HCT116 (cell line): Measurements from ENCODE around the gene SENP1. TPM values are rescaled to one million over a fixed set of nuclear protein-coding genes. Genes with fewer than 3 reads are reported as not detected.

Source experiments
- ATAC-seq: fragments of 200-7000 bp; cut with Tn5 transposase; 2 replicates; pipeline ENCODE4 v1.9.1; 2020; ENCODE audit warnings: mild to moderate bottlenecking, moderate library complexity
- BruUV-seq: library from RNA; stranded (reverse); fragments of 400-500 nt; replicated peaks from 2 replicates; lab custom pipeline; 2021; lab: Mats Ljungman, UMichigan
- CTCF ChIA-PET: fragments of 300-600 bp; sonication (Branson Sonifier 250); formaldehyde crosslinking; loops from one replicate; lab custom pipeline; 2021; ENCODE audit warnings: antibody characterized with exemption; lab: Charles Lee
- POLR2A ChIA-PET: fragments of 300-600, 350-600 bp; sonication (Branson Sonifier 250); formaldehyde crosslinking; loops from one replicate; lab custom pipeline; 2021; ENCODE audit warnings: antibody characterized with exemption; lab: Charles Lee
- RAD21 ChIA-PET, 2 experiments: fragments of 300-600 bp; sonication (Branson Sonifier 250); formaldehyde crosslinking; loops; one replicate each; lab custom pipeline; 2023; ENCODE audit warnings: low total read pairs in 2 of 2; ENCODE audit not compliant: uncharacterized antibody in 2 of 2, unreplicated experiment in 2 of 2, low non-redundant PET in 1 of 2; lab: Charles Lee
- DNase-seq: peaks from one replicate; pipeline ENCODE4 v3.0.0-alpha.2; 2010; ENCODE audit warnings: low read depth, low spot score
- H2AFZ ChIP-seq: fragments of 200-600 bp; shearing (Covaris generic), sonication (generic); 2 replicates; pipeline ENCODE4 v1.6.1; 2017; ENCODE audit warnings: low read depth, mixed run types, mixed read lengths, antibody characterized with exemption, low read length; ENCODE audit not compliant: poor library complexity, severe bottlenecking
- H3K27ac ChIP-seq: 2 replicates; pipeline ENCODE4 v1.5.1; 2012; ENCODE audit warnings: low read depth, low read length
- H3K27me3 ChIP-seq: fragments of 200-600 bp; sonication (generic); 2 replicates; pipeline ENCODE4 v1.6.1; 2016; ENCODE audit warnings: mixed run types, low read length, mixed read lengths; ENCODE audit not compliant: insufficient read depth
- H3K36me3 ChIP-seq, 2 experiments: fragments of 200-500 bp in 1 of 2; fragments of 200-600 bp in 1 of 2; sonication (Bioruptor generic) in 1 of 2; sonication (generic) in 1 of 2; 2 replicates each; pipeline versions ENCODE4 v1.5.1 to v1.6.1; 2014 to 2016; ENCODE audit warnings: low read length in 2 of 2, inconsistent platforms in 1 of 2, mixed read lengths in 1 of 2, mixed run types in 1 of 2; ENCODE audit not compliant: insufficient read depth in 2 of 2, control insufficient read depth in 1 of 2
- H3K4me1 ChIP-seq, 2 experiments: fragments of 200-600 bp in 1 of 2; sonication (generic) in 1 of 2; 2 replicates each; pipeline versions ENCODE4 v1.5.1 to v1.6.1; 2012 to 2017; ENCODE audit warnings: low read length in 2 of 2, inconsistent platforms in 1 of 2, mild to moderate bottlenecking in 1 of 2, mixed read lengths in 1 of 2, mixed run types in 1 of 2, moderate library complexity in 1 of 2; ENCODE audit not compliant: insufficient read depth in 2 of 2, control insufficient read depth in 1 of 2
- H3K4me2 ChIP-seq: fragments of 200-600 bp; sonication (generic); 2 replicates; pipeline ENCODE4 v1.6.1; 2017; ENCODE audit warnings: mixed run types, low read length, mixed read lengths
- H3K4me3 ChIP-seq, 2 experiments: fragments of 200-600 bp in 1 of 2; sonication (generic) in 1 of 2; replicated peaks in 1 of 2; 2 replicates each; pipeline ENCODE4 v1.5.1; 2011 to 2016; ENCODE audit warnings: low read length in 2 of 2, control low read depth in 1 of 2, low read depth in 1 of 2, mild to moderate bottlenecking in 1 of 2, mixed read lengths in 1 of 2, mixed run types in 1 of 2
- H3K79me2 ChIP-seq: fragments of 200-600 bp; sonication (generic); 2 replicates; pipeline ENCODE4 v1.6.1; 2017; ENCODE audit warnings: mild to moderate bottlenecking, mixed run types, low read length, moderate library complexity, mixed read lengths; ENCODE audit not compliant: insufficient read depth
- H3K9ac ChIP-seq: fragments of 200-600 bp; sonication (generic); 2 replicates; pipeline ENCODE4 v1.6.1; 2016; ENCODE audit warnings: low read length, mixed read lengths
- H3K9me2 ChIP-seq: fragments of 200-600 bp; sonication (generic), shearing (Covaris generic); 2 replicates; pipeline ENCODE4 v1.6.1; 2017; ENCODE audit warnings: mixed run types, mild to moderate bottlenecking, moderate library complexity; ENCODE audit not compliant: insufficient read depth
- H3K9me3 ChIP-seq, 2 experiments: fragments of 200-500 bp in 1 of 2; fragments of 200-600 bp in 1 of 2; sonication (Bioruptor generic) in 1 of 2; sonication (generic) in 1 of 2; 2 replicates each; pipeline ENCODE4 v1.6.1; 2014 to 2017; ENCODE audit warnings: low read length in 2 of 2, mixed read lengths in 2 of 2, inconsistent platforms in 1 of 2, low read depth in 1 of 2, mild to moderate bottlenecking in 1 of 2, mixed run types in 1 of 2, moderate library complexity in 1 of 2; ENCODE audit not compliant: control insufficient read depth in 1 of 2, insufficient read depth in 1 of 2
- H4K20me1 ChIP-seq: fragments of 200-600 bp; sonication (generic), shearing (Covaris generic); 2 replicates; pipeline ENCODE4 v1.6.1; 2017; ENCODE audit warnings: mixed run types, mild to moderate bottlenecking, moderate library complexity; ENCODE audit not compliant: insufficient read depth
- ELF1 ChIP-seq: IDR thresholded peaks from 2 replicates; pipeline ENCODE4 v1.6.1; 2012; ENCODE audit warnings: low read depth, borderline replicate concordance
- EZH2 ChIP-seq: fragments of 200-600 bp; sonication (generic); IDR thresholded peaks from 2 replicates; pipeline ENCODE4 v1.6.1; 2017; ENCODE audit warnings: antibody characterized with exemption, mixed run types
- EZH2phosphoT487 ChIP-seq: fragments of 200-600 bp; IDR thresholded peaks from 2 replicates; pipeline ENCODE4 v1.6.1; 2018; ENCODE audit warnings: antibody characterized with exemption, borderline replicate concordance
- FOSL1 ChIP-seq: IDR thresholded peaks from 2 replicates; pipeline ENCODE4 v1.6.1; 2012; ENCODE audit warnings: low read depth
- POLR2A ChIP-seq: IDR thresholded peaks from 2 replicates; pipeline ENCODE4 v1.7.0; 2011; ENCODE audit warnings: borderline replicate concordance; ENCODE audit not compliant: insufficient read depth, insufficient read length; ENCODE audit errors: extremely low read depth
- POLR2AphosphoS5 ChIP-seq: IDR thresholded peaks from 2 replicates; pipeline ENCODE4 v1.6.1; 2011; ENCODE audit warnings: mild to moderate bottlenecking, low read depth, low read length, moderate library complexity
- RAD21 ChIP-seq: IDR thresholded peaks from 2 replicates; pipeline ENCODE4 v1.6.1; 2012; ENCODE audit warnings: low read depth, mild to moderate bottlenecking
- SIN3A ChIP-seq: IDR thresholded peaks from 2 replicates; pipeline ENCODE4 v1.6.1; 2012; ENCODE audit warnings: low read depth
- SP1 ChIP-seq: IDR thresholded peaks from 2 replicates; pipeline ENCODE4 v1.6.1; 2012; ENCODE audit warnings: low read depth
- ZFX ChIP-seq: fragments of 450-650 bp; IDR thresholded peaks from 2 replicates; pipeline ENCODE4 v1.6.1; 2017
- ZNF274 ChIP-seq: fragments of 200-500 bp; sonication (Bioruptor generic); IDR thresholded peaks from 2 replicates; pipeline ENCODE4 v1.6.1; 2014; ENCODE audit warnings: mild to moderate bottlenecking, low read depth, low read length, inconsistent platforms
- intact Hi-C: fragments of 100-400 bp; cut with micrococcal nuclease; formaldehyde crosslinking; loops from 2 replicates; pipeline ENCODE4 v1.10.0; 2022
- total RNA-seq: library from RNA; stranded (reverse); gene quantifications from one replicate; pipeline ENCODE4 v1.2.1, GENCODE V29; 2021; ENCODE audit not compliant: unreplicated experiment
- TF ChIP-seq, protein P1 (sequence below): IDR thresholded peaks from 2 replicates; pipeline ENCODE4 v1.6.1; 2012

Gene SENP1
- total RNA-seq, 1 experiment from 2014 or later, result 17.7 TPM

DNA sequence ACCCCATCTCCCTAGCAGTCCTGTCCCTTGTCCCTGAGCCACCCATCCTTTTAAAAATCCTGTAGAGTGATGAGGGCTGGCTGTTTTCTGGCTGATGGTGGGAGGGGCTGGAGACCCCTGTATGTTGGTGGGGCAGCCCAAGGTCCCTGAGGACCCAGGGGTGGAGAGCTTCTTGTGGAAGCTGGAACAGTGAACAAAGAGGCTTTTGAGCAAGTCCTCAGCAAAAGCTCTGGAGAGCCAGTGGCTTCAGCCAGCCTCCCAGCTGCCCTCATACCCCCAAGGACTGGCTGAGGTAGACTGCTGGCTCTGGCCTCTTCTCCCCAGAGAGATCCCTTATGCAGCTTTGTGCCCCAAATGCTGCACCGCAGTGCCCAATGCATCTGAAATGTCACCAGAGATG is 72.4 kb downstream of the SENP1 start:
- Histone ChIP-seq H4K20me1 (no peaks in the 10 kb centered on the region), H3K27ac (no peak overlapping the region), H3K9me3 (no peaks in the 10 kb centered on the region), H3K4me1 (no peaks in the 10 kb centered on the region), H3K4me3 (no peak overlapping the region), H3K9ac (no peak overlapping the region), H2AFZ (no peak overlapping the region), H3K4me2 (no peak overlapping the region), H3K27me3 (no peaks in the 10 kb centered on the region), H3K9me2 (no peaks in the 10 kb centered on the region; the same call in 1 of the 2 replicates), H3K79me2 (no peaks in the 10 kb centered on the region), H3K36me3 (no peaks in the 10 kb centered on the region)
- BruUV-seq, result no TSS peak
- ChIA-PET POLR2A (no interaction called here), RAD21 (no interaction called here), CTCF (no interaction called here)
- TF ChIP-seq POLR2A, result no peak
- TF ChIP-seq EZH2phosphoT487, result no peak
- TF ChIP-seq ZNF274, result no peak
- no peak for TF ChIP-seq POLR2AphosphoS5
- no peak for TF ChIP-seq ELF1
- no peak for TF ChIP-seq RAD21
- no peak for TF ChIP-seq SP1
- no peak for TF ChIP-seq FOSL1
- no peak for TF ChIP-seq EZH2
- TF ChIP-seq, protein P1, sequence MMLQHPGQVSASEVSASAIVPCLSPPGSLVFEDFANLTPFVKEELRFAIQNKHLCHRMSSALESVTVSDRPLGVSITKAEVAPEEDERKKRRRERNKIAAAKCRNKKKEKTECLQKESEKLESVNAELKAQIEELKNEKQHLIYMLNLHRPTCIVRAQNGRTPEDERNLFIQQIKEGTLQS, result no peak
- no peak for ATAC-seq
- DNase-seq, result no peak
- intact Hi-C loops, result no loop called here

- Histone ChIP-seq H3K4me2 (no peak overlapping the region), H3K9me2 (no peaks in the 10 kb centered on the region), H2AFZ (no peak overlapping the region), H3K36me3 (no peaks in the 10 kb centered on the region), H4K20me1 (no peaks in the 10 kb centered on the region), H3K4me3 (no peak overlapping the region), H3K27me3 (no peaks in the 10 kb centered on the region), H3K9ac (no peak overlapping the region), H3K79me2 (no peaks in the 10 kb centered on the region), H3K4me1 (peaks cover 0 to 5% of the 10 kb centered on the region in 2 experiments; a peak in 2 of 4 replicates), H3K9me3 (no peaks in the 10 kb centered on the region), H3K27ac (no peak overlapping the region)
- no TSS peak for BruUV-seq
- ATAC-seq (no peak), DNase-seq (no peak)
- intact Hi-C loops, result no loop called here
- ChIA-PET CTCF (no interaction called here), POLR2A (no interaction called here), RAD21 (no interaction called here)
- TF ChIP-seq POLR2AphosphoS5 (no peak), ZFX (no peak), SP1 (no peak), EZH2phosphoT487 (no peak), FOSL1 (no peak), SIN3A (no peak)
Observed at GRCh38 chr12:48032597-48032996, 73.3 kb downstream of the SENP1 start.
